Ishikawa (cell line): Measurements from ENCODE around the gene OR9A2.

Experiments
- CEBPB ChIP-seq: IDR thresholded peaks from 2 replicates; pipeline ENCODE4 v1.6.1; 2012
- CREB1 ChIP-seq: IDR thresholded peaks from 2 replicates; pipeline ENCODE4 v1.6.1; 2012; ENCODE audit warnings: low read depth
- EGR1 ChIP-seq: IDR thresholded peaks from 2 replicates; pipeline ENCODE4 v1.6.1; 2012
- EP300 ChIP-seq: IDR thresholded peaks from 2 replicates; pipeline ENCODE4 v1.6.1; 2012; ENCODE audit warnings: borderline replicate concordance
- FOXM1 ChIP-seq: IDR thresholded peaks from 2 replicates; pipeline ENCODE4 v1.6.1; 2012; ENCODE audit warnings: low read depth, borderline replicate concordance
- MAX ChIP-seq: IDR thresholded peaks from 2 replicates; pipeline ENCODE4 v1.6.1; 2012
- NFIC ChIP-seq: IDR thresholded peaks from 2 replicates; pipeline ENCODE4 v1.6.1; 2012
- RAD21 ChIP-seq: IDR thresholded peaks from 2 replicates; pipeline ENCODE4 v1.6.1; 2012; ENCODE audit warnings: low read depth
- TAF1 ChIP-seq: IDR thresholded peaks from 2 replicates; pipeline ENCODE4 v1.6.1; 2012; ENCODE audit warnings: low read depth, mild to moderate bottlenecking
- TCF12 ChIP-seq: IDR thresholded peaks from 2 replicates; pipeline ENCODE4 v1.6.1; 2012; ENCODE audit warnings: low read depth
- TEAD4 ChIP-seq: IDR thresholded peaks from 2 replicates; pipeline ENCODE4 v1.6.1; 2012
- USF1 ChIP-seq: IDR thresholded peaks from 2 replicates; pipeline ENCODE4 v1.6.1; 2012
- YY1 ChIP-seq: IDR thresholded peaks from 2 replicates; pipeline ENCODE4 v1.6.1; 2012; ENCODE audit warnings: low read depth
- ZBTB7A ChIP-seq: IDR thresholded peaks from 2 replicates; pipeline ENCODE4 v1.6.1; 2012; ENCODE audit warnings: low read depth
- TF ChIP-seq, protein P1 (sequence below): IDR thresholded peaks from 2 replicates; pipeline ENCODE4 v1.6.1; 2012; ENCODE audit warnings: low read depth, mild to moderate bottlenecking

OR9A2 gene

DNA sequence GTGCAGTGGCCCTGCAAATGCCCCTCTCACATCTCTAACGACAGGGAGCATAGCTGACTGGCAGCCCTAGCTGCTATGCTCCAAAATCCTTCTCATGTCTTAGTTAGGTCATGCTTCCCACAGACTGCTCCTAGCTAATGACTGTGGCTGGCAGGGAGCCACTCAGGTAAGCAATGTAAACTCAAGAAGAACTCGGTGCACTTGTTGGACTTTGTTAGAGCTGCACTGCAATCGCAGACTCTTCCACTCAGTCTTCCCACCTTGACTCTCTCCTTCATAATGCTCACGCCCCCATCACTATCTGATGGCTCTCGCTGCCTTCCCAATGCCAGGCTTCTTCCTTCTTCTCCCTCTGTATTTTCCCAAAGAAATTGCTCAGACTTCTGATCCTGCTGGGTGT is 24.0 kb downstream of the OR9A2 start:
- TF ChIP-seq RAD21 (no peak), EP300 (no peak), USF1 (no peak)

- peak; percentile 33; the same call in 1 of the 2 replicates for TF ChIP-seq RAD21
- TF ChIP-seq EGR1, result no peak
Observed at GRCh38 chr7:143002106-143002505, 24.8 kb downstream of the OR9A2 start.

- no peak for TF ChIP-seq FOXM1
- TF ChIP-seq RAD21, result no peak
- no peak for TF ChIP-seq ZBTB7A
- TF ChIP-seq TEAD4, result no peak
- no peak for TF ChIP-seq CEBPB
- no peak for TF ChIP-seq NFIC
- TF ChIP-seq TCF12, result no peak
- TF ChIP-seq EGR1, result no peak
- TF ChIP-seq, protein P1, sequence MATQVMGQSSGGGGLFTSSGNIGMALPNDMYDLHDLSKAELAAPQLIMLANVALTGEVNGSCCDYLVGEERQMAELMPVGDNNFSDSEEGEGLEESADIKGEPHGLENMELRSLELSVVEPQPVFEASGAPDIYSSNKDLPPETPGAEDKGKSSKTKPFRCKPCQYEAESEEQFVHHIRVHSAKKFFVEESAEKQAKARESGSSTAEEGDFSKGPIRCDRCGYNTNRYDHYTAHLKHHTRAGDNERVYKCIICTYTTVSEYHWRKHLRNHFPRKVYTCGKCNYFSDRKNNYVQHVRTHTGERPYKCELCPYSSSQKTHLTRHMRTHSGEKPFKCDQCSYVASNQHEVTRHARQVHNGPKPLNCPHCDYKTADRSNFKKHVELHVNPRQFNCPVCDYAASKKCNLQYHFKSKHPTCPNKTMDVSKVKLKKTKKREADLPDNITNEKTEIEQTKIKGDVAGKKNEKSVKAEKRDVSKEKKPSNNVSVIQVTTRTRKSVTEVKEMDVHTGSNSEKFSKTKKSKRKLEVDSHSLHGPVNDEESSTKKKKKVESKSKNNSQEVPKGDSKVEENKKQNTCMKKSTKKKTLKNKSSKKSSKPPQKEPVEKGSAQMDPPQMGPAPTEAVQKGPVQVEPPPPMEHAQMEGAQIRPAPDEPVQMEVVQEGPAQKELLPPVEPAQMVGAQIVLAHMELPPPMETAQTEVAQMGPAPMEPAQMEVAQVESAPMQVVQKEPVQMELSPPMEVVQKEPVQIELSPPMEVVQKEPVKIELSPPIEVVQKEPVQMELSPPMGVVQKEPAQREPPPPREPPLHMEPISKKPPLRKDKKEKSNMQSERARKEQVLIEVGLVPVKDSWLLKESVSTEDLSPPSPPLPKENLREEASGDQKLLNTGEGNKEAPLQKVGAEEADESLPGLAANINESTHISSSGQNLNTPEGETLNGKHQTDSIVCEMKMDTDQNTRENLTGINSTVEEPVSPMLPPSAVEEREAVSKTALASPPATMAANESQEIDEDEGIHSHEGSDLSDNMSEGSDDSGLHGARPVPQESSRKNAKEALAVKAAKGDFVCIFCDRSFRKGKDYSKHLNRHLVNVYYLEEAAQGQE, result no peak
- TF ChIP-seq USF1, result no peak
- no peak for TF ChIP-seq EP300
- no peak for TF ChIP-seq TAF1
- no peak for TF ChIP-seq YY1
- TF ChIP-seq CREB1, result no peak
Observed at GRCh38 chr7:143000648-143001047, 26.3 kb downstream of the OR9A2 start.

GRCh38 chr7:142999793-143000192 is 27.1 kb downstream of the OR9A2 start:
- TF ChIP-seq NFIC (no peak), USF1 (no peak), CREB1 (no peak), FOXM1 (no peak), ZBTB7A (no peak), CEBPB (no peak), RAD21 (no peak), TAF1 (no peak), EGR1 (no peak), YY1 (no peak), MAX (no peak), EP300 (no peak), TCF12 (no peak), TEAD4 (no peak)
- TF ChIP-seq, protein P1, result no peak

GRCh38 chr7:142998966-142999365 is 28.0 kb downstream of the OR9A2 start:
- TF ChIP-seq ZBTB7A (no peak), USF1 (no peak)

DNA sequence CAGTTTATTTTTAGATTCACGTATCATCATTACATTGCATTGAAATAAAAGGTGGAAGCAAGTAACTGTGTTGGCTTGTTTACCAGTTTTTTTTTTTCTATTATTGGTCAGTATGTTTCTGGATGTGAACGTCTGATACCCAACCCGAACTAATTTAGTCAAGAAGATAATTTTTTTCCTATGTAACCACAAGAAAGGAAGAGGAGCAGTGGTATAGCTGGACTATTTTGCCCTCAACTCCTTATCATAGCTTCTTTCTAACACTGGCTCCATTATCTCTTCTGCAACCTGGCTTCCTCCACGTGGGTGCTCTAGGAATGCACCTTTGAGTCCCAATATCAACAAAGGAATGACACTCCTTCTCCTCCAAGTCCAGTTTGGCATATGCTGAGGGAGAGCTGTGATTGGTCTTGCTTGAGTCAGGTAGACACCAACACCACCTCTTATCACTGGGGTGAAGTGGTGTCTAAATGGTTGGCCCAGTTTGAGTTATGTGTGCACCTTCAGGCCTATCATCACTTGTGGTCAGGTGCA is 29.4 kb downstream of the OR9A2 start:
- no peak for TF ChIP-seq TEAD4
- no peak for TF ChIP-seq EGR1
- TF ChIP-seq, protein P1, result no peak
- no peak for TF ChIP-seq FOXM1
- TF ChIP-seq USF1, result no peak
- TF ChIP-seq TCF12, result no peak
- TF ChIP-seq TAF1, result no peak
- TF ChIP-seq EP300, result no peak
- TF ChIP-seq CEBPB, result no peak
